H9 (cell line): Measurements from ENCODE around the gene IRX4. TPM values are rescaled to one million over a fixed set of nuclear protein-coding genes. Genes with fewer than 3 reads are reported as not detected.

Experiments used
- DNase-seq: peaks from one replicate; pipeline ENCODE4 v3.0.0-alpha.2; 2017
- H2AFZ ChIP-seq: one replicate; pipeline ENCODE4 v1.6.1; 2013; ENCODE audit warnings: mild to moderate bottlenecking, low read length, control low read depth, moderate library complexity
- H2AK5ac ChIP-seq: 2 replicates; pipeline ENCODE4 v1.6.1; 2013; ENCODE audit warnings: low read length, control low read depth, mixed read lengths; ENCODE audit not compliant: insufficient read length
- H2BK120ac ChIP-seq: one replicate; pipeline ENCODE4 v1.6.1; 2013; ENCODE audit warnings: low read depth, mild to moderate bottlenecking, low read length, control low read depth, inconsistent platforms; ENCODE audit not compliant: poor library complexity, severe bottlenecking
- H2BK12ac ChIP-seq: 2 replicates; pipeline ENCODE4 v1.6.1; 2013; ENCODE audit warnings: low read length, control low read depth, mixed read lengths, low read depth; ENCODE audit not compliant: insufficient read length
- H2BK15ac ChIP-seq: 2 replicates; pipeline ENCODE4 v1.6.1; 2013; ENCODE audit warnings: low read depth, low read length, control low read depth
- H2BK20ac ChIP-seq: one replicate; pipeline ENCODE4 v1.6.1; 2013; ENCODE audit warnings: low read depth, mild to moderate bottlenecking, low read length, control low read depth, inconsistent platforms; ENCODE audit not compliant: poor library complexity, severe bottlenecking
- H2BK5ac ChIP-seq: 2 replicates; pipeline ENCODE4 v1.6.1; 2013; ENCODE audit warnings: low read length, control low read depth, mixed read lengths; ENCODE audit not compliant: insufficient read length
- H3K14ac ChIP-seq: 2 replicates; pipeline ENCODE4 v1.6.1; 2013; ENCODE audit warnings: low read length, control low read depth; ENCODE audit not compliant: insufficient read depth
- H3K18ac ChIP-seq: 2 replicates; pipeline ENCODE4 v1.6.1; 2013; ENCODE audit warnings: low read depth, mild to moderate bottlenecking, mixed read lengths, low read length, control low read depth; ENCODE audit not compliant: insufficient read length
- H3K23ac ChIP-seq: 2 replicates; pipeline ENCODE4 v1.6.1; 2013; ENCODE audit warnings: low read length, control low read depth, mixed read lengths, low read depth; ENCODE audit not compliant: insufficient read length
- H3K23me2 ChIP-seq: 2 replicates; pipeline ENCODE4 v1.6.1; 2013; ENCODE audit warnings: low read depth, mild to moderate bottlenecking, mixed read lengths, low read length, control low read depth; ENCODE audit not compliant: insufficient read length, poor library complexity, severe bottlenecking
- H3K27ac ChIP-seq: 2 replicates; pipeline ENCODE4 v1.5.1; 2013; ENCODE audit warnings: low read length, control low read depth, mixed read lengths, low read depth; ENCODE audit not compliant: insufficient read length
- H3K27me3 ChIP-seq: 2 replicates; pipeline ENCODE4 v1.6.1; 2013; ENCODE audit warnings: low read length, control low read depth, inconsistent platforms; ENCODE audit not compliant: insufficient read depth
- H3K4ac ChIP-seq: 2 replicates; pipeline ENCODE4 v1.6.1; 2013; ENCODE audit warnings: low read depth, mild to moderate bottlenecking, control low read depth, inconsistent platforms, low read length, moderate library complexity
- H3K4me1 ChIP-seq: 2 replicates; pipeline ENCODE4 v1.6.1; 2013; ENCODE audit warnings: low read length, control low read depth, inconsistent platforms; ENCODE audit not compliant: insufficient read depth
- H3K4me2 ChIP-seq: 2 replicates; pipeline ENCODE4 v1.6.1; 2013; ENCODE audit warnings: low read length, control low read depth, mixed read lengths; ENCODE audit not compliant: insufficient read length, insufficient read depth
- H3K56ac ChIP-seq: 2 replicates; pipeline ENCODE4 v1.6.1; 2013; ENCODE audit warnings: low read depth, mild to moderate bottlenecking, mixed read lengths, low read length, control low read depth; ENCODE audit not compliant: insufficient read length
- H3K79me1 ChIP-seq: 2 replicates; pipeline ENCODE4 v1.6.1; 2013; ENCODE audit warnings: low read depth, mild to moderate bottlenecking, moderate library complexity, low read length, control low read depth, inconsistent platforms; ENCODE audit not compliant: insufficient read depth, poor library complexity, severe bottlenecking
- H3K79me2 ChIP-seq: 2 replicates; pipeline ENCODE4 v1.6.1; 2013; ENCODE audit warnings: low read length, control low read depth, inconsistent platforms; ENCODE audit not compliant: insufficient read depth
- H3K9ac ChIP-seq: 2 replicates; pipeline ENCODE4 v1.6.1; 2013; ENCODE audit warnings: low read length, control low read depth, mixed read lengths; ENCODE audit not compliant: insufficient read length; ENCODE audit errors: extremely low read depth
- H3K9me3 ChIP-seq: one replicate; pipeline ENCODE4 v1.6.1; 2013; ENCODE audit warnings: low read depth, low read length, inconsistent platforms; ENCODE audit not compliant: control insufficient read depth
- H3T11ph ChIP-seq: one replicate; pipeline ENCODE4 v1.6.1; 2013; ENCODE audit warnings: mild to moderate bottlenecking, low read length, control low read depth, inconsistent platforms
- H4K20me1 ChIP-seq: one replicate; pipeline ENCODE4 v1.6.1; 2013; ENCODE audit not compliant: control insufficient read depth, insufficient read length, insufficient read depth
- H4K5ac ChIP-seq: 2 replicates; pipeline ENCODE4 v1.6.1; 2013; ENCODE audit warnings: low read depth, mild to moderate bottlenecking, mixed read lengths, low read length, control low read depth; ENCODE audit not compliant: insufficient read length
- H4K8ac ChIP-seq: replicated peaks from 2 replicates; pipeline ENCODE4 v1.6.1; 2013; ENCODE audit warnings: low read length, control low read depth, mixed read lengths, low read depth; ENCODE audit not compliant: insufficient read length
- H4K91ac ChIP-seq: 2 replicates; pipeline ENCODE4 v1.6.1; 2013; ENCODE audit warnings: low read depth, mild to moderate bottlenecking, moderate library complexity, mixed read lengths, low read length, control low read depth; ENCODE audit not compliant: insufficient read length
- H3K27ac Mint-ChIP-seq, 3 experiments: 2 replicates in 2 of 3; 3 replicates in 1 of 3; pipeline ENCODE4 v1.8.0; 2020 to 2021; ENCODE audit warnings: mixed read lengths in 3 of 3, mild to moderate bottlenecking in 1 of 3, moderate library complexity in 1 of 3
- H3K27me3 Mint-ChIP-seq: 2 replicates; pipeline ENCODE4 v1.8.0; 2021; ENCODE audit warnings: low read depth, mild to moderate bottlenecking, moderate library complexity, mixed read lengths
- H3K36me3 Mint-ChIP-seq, 3 experiments: 2 replicates in 2 of 3; 3 replicates in 1 of 3; pipeline ENCODE4 v1.8.0; 2020 to 2021; ENCODE audit warnings: low read depth in 3 of 3, mixed read lengths in 3 of 3; ENCODE audit not compliant: insufficient read depth in 1 of 3
- H3K4me1 Mint-ChIP-seq, 2 experiments: 2 replicates each; pipeline ENCODE4 v1.8.0; 2020; ENCODE audit warnings: mixed read lengths in 2 of 2
- H3K4me3 Mint-ChIP-seq, 2 experiments: 2 replicates in 1 of 2; 3 replicates in 1 of 2; pipeline ENCODE4 v1.8.0; 2020 to 2021; ENCODE audit warnings: mild to moderate bottlenecking in 2 of 2, mixed read lengths in 2 of 2, moderate library complexity in 1 of 2
- H3K9me3 Mint-ChIP-seq, 2 experiments: 2 replicates in 1 of 2; 3 replicates in 1 of 2; pipeline ENCODE4 v1.8.0; 2020; ENCODE audit warnings: mild to moderate bottlenecking in 2 of 2, mixed read lengths in 2 of 2, moderate library complexity in 1 of 2
- CTCF ChIP-seq: fragments of 200-600 bp; sonication (generic); conservative IDR thresholded peaks from 3 replicates; pipeline ENCODE4 v1.8.0; 2021; ENCODE audit warnings: antibody characterized with exemption, mild to moderate bottlenecking
- WGBS: extraction: QIAGEN DNeasy Blood & Tissue Kit; methylation state at CpG from one replicate; pipeline ENCODE4 v1.1.7; 2013; ENCODE audit warnings: missing lambda C conversion rate, low lambda C conversion rate, mixed read lengths; ENCODE audit not compliant: insufficient read length; ENCODE audit errors: extremely low coverage; 5-methylcytosine and 5-hydroxymethylcytosine counted together
- total RNA-seq: library from RNA; stranded (reverse); gene quantifications from 2 replicates; pipeline ENCODE4 v1.2.1, GENCODE V29; 2021

IRX4 gene
- total RNA-seq, 1 experiment from 2014 or later = 3.2 TPM

GRCh38 chr5:1893754-1894153 is 11.0 kb upstream of the IRX4 start:
- no peaks in the 10 kb centered on the region for H3K79me2 ChIP-seq
- no peak for DNase-seq
- no peak overlapping the region for H3K4me2 ChIP-seq
- Mint-ChIP-seq H3K36me3 (no peaks in the 10 kb centered on the region), H3K27ac (no peak overlapping the region), H3K27me3 (peaks cover 81% of the 10 kb centered on the region), H3K4me1 (peaks cover 8 to 12% of the 10 kb centered on the region in 2 experiments; a peak in 3 of 4 replicates), H3K4me3 (no peak overlapping the region), H3K9me3 (no peaks in the 10 kb centered on the region)
- no peak overlapping the region for H3K56ac ChIP-seq
- H3K79me1 ChIP-seq = no peaks in the 10 kb centered on the region
- TF ChIP-seq CTCF = no peak
- no peak overlapping the region for H2AK5ac ChIP-seq
- no peak overlapping the region for H2AFZ ChIP-seq
- no peaks in the 10 kb centered on the region for H3K9me3 ChIP-seq
- H3K9ac ChIP-seq = no peak overlapping the region
- H2BK120ac ChIP-seq = no peak overlapping the region
- H4K8ac ChIP-seq = no peak overlapping the region
- H2BK12ac ChIP-seq = no peak overlapping the region
- no peak overlapping the region; the same call in 1 of the 2 replicates for H3K14ac ChIP-seq
- no CpG with 5 or more reads among the region's 10 CpGs for WGBS
- H3K23me2 ChIP-seq = no peaks in the 10 kb centered on the region
- H4K20me1 ChIP-seq = no peaks in the 10 kb centered on the region
- no peak overlapping the region for H3K4ac ChIP-seq
- no peak overlapping the region for H3K23ac ChIP-seq
- H2BK20ac ChIP-seq = no peak overlapping the region
- no peak overlapping the region for H4K91ac ChIP-seq
- H3K27me3 ChIP-seq = no peaks in the 10 kb centered on the region; the same call in 1 of the 2 replicates
- H2BK5ac ChIP-seq = no peak overlapping the region
- H3K18ac ChIP-seq = no peak overlapping the region
- no peaks in the 10 kb centered on the region for H3K4me1 ChIP-seq
- no peak overlapping the region for H2BK15ac ChIP-seq
- H3K27ac ChIP-seq = no peak overlapping the region
- no peak overlapping the region for H3T11ph ChIP-seq
- no peak overlapping the region for H4K5ac ChIP-seq
